ENCODE measurements around the gene MAB21L3. TPM values are rescaled to one million over a fixed set of nuclear protein-coding genes. Genes with fewer than 3 reads are reported as not detected.
"Not testable (repeated sequence)": the region's sequence is repeated elsewhere in the genome, so short reads cannot be mapped to it uniquely, and the experiment has no call there.

Gene MAB21L3
- total RNA-seq, 1 donor from 2014 or later: not detected

GRCh38 chr1:116138277-116138792, 27.1 kb downstream of the MAB21L3 start:
- Mint-ChIP-seq H3K36me3 (ENCODE audit: low read depth) (no peaks in the 10 kb centered on the region), H3K9me3 (peaks cover 3% of the 10 kb centered on the region), H3K27me3 (ENCODE audit: low read depth) (no peaks in the 10 kb centered on the region), H3K4me1 (peaks cover 7% of the 10 kb centered on the region), H3K4me3 (no peak overlapping the region), H3K27ac (ENCODE audit: unreplicated experiment) (no peak overlapping the region)
- no peak for TF ChIP-seq CTCF (conservative IDR thresholded peaks at IDR 0.05)
- DNase-seq (ENCODE audit: low read depth, low spot score): no peak

GRCh38 chr1:116139592-116140134, 28.5 kb downstream of the MAB21L3 start:
- H3K9me3 Mint-ChIP-seq: peaks cover 8% of the 10 kb centered on the region
- DNase-seq (ENCODE audit: low read depth, low spot score): no peak
- H3K27ac Mint-ChIP-seq (ENCODE audit: unreplicated experiment): no peak overlapping the region
- peaks cover 3% of the 10 kb centered on the region for H3K36me3 Mint-ChIP-seq (ENCODE audit: low read depth)
- H3K4me3 Mint-ChIP-seq: no peak overlapping the region
- no peak for TF ChIP-seq CTCF (conservative IDR thresholded peaks at IDR 0.05)
- no peaks in the 10 kb centered on the region for H3K27me3 Mint-ChIP-seq (ENCODE audit: low read depth)
- peaks cover 7% of the 10 kb centered on the region for H3K4me1 Mint-ChIP-seq

GRCh38 chr1:116144151-116144550, 33.0 kb downstream of the MAB21L3 start:
- Mint-ChIP-seq H3K27ac (ENCODE audit: unreplicated experiment) (no peak overlapping the region), H3K36me3 (ENCODE audit: low read depth) (peaks cover 11% of the 10 kb centered on the region), H3K4me1 (peaks cover 27% of the 10 kb centered on the region), H3K9me3 (peaks cover 12% of the 10 kb centered on the region), H3K4me3 (no peak overlapping the region), H3K27me3 (ENCODE audit: low read depth) (no peaks in the 10 kb centered on the region)
- TF ChIP-seq CTCF (conservative IDR thresholded peaks at IDR 0.05): no peak
- DNase-seq (ENCODE audit: low read depth, low spot score): no peak

- not testable (repeated sequence) for H3K4me3 Mint-ChIP-seq; DNase-seq (ENCODE audit: low read depth, low spot score); H3K27me3 Mint-ChIP-seq (ENCODE audit: low read depth); H3K27ac Mint-ChIP-seq (ENCODE audit: unreplicated experiment)
- Mint-ChIP-seq H3K36me3 (ENCODE audit: low read depth) (peaks cover 11% of the 10 kb centered on the region), H3K9me3 (peaks cover 11% of the 10 kb centered on the region), H3K4me1 (peaks cover 36% of the 10 kb centered on the region)
Measured at GRCh38 chr1:116146447-116147113, 35.4 kb downstream of the MAB21L3 start.

GRCh38 chr1:116147114-116147510, 35.9 kb downstream of the MAB21L3 start:
- peaks cover 11% of the 10 kb centered on the region for H3K36me3 Mint-ChIP-seq (ENCODE audit: low read depth)
- H3K4me3 Mint-ChIP-seq: no peak overlapping the region
- H3K27ac Mint-ChIP-seq (ENCODE audit: unreplicated experiment): no peak overlapping the region
- no peaks in the 10 kb centered on the region for H3K27me3 Mint-ChIP-seq (ENCODE audit: low read depth)
- H3K4me1 Mint-ChIP-seq: peaks cover 40% of the 10 kb centered on the region
- peaks cover 11% of the 10 kb centered on the region for H3K9me3 Mint-ChIP-seq
- TF ChIP-seq CTCF (conservative IDR thresholded peaks at IDR 0.05): no peak
- DNase-seq (ENCODE audit: low read depth, low spot score): no peak

- peaks cover 11% of the 10 kb centered on the region for H3K9me3 Mint-ChIP-seq
- no peak for DNase-seq (ENCODE audit: low read depth, low spot score)
- no peak for TF ChIP-seq CTCF (conservative IDR thresholded peaks at IDR 0.05)
- H3K27me3 Mint-ChIP-seq (ENCODE audit: low read depth): no peaks in the 10 kb centered on the region
- no peak overlapping the region for H3K4me3 Mint-ChIP-seq
- peaks cover 11% of the 10 kb centered on the region for H3K36me3 Mint-ChIP-seq (ENCODE audit: low read depth)
- H3K27ac Mint-ChIP-seq (ENCODE audit: unreplicated experiment): peak overlapping the region; percentile 9
- peaks cover 40% of the 10 kb centered on the region for H3K4me1 Mint-ChIP-seq
Measured at GRCh38 chr1:116147972-116148371, 36.8 kb downstream of the MAB21L3 start.
